ENCODE results near the gene MELK.

Gene MELK

DNA sequence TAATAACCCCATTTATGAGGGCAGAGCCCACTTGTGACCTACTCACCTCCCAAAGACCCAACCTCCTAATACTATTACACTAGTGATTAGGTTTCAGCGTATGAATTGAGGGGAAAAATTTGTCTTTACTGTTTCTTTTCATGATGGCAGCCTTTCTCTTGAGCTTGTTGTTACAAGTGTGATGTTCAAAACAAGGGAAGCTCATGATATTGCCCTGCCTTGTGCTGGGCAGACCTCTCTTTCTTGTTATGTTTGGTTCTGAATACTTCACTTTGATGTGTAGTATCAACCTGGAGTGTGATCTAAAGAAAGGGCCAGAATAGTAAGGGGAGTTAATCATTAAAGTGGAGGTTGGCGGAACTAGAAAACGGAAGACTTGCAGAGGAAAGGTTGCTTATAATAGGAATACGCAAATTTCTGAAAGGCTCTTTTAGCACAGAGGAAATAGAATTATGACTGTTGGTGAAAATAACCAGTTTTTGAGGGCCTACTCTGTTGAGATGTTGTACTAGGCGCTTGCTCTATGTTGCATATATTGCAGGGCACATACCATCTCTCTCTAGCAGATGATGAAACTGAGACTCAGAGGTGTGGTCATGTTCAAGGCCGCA, 68.2 kb downstream of the MELK start:
- H3K4me3 ChIP-seq (ENCODE audit: low read depth, low read length), result no peak overlapping the region

GRCh38 chr9:36642817-36643216, 70.1 kb downstream of the MELK start:
- H3K4me3 ChIP-seq (ENCODE audit: low read depth, low read length), result no peak overlapping the region
- no peak for TF ChIP-seq CTCF (IDR thresholded peaks at IDR 0.05; ENCODE audit: borderline replicate concordance, insufficient read depth, low read depth, low read length)

More for the DNA sequence above, 68.2 kb downstream of the MELK start:
- TF ChIP-seq CTCF (IDR thresholded peaks at IDR 0.05; ENCODE audit: borderline replicate concordance, insufficient read depth, low read depth, low read length), result no peak

DNA sequence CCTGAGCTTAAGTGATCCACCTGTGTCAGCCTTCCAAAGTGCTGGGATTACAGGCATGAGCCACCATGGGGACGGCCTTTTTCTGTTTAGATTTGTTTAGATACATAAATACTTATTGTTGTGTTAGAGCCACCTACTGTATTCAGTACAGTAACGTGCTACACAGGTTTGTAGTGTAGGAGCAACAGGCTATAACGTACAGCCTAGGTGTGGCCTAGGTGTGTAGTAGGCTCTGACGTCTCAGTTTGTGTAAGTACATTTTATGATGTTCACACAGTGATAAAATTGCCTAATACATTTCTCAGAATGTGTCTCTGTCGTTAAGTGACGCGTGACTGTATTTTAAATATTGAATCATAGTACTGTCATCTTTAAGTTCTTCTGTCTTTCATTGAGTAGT, 84.1 kb downstream of the MELK start:
- TF ChIP-seq CTCF (IDR thresholded peaks at IDR 0.05; ENCODE audit: borderline replicate concordance, insufficient read depth, low read depth, low read length), result no peak
- no peak overlapping the region for H3K4me3 ChIP-seq (ENCODE audit: low read depth, low read length)

- no peak for TF ChIP-seq CTCF (IDR thresholded peaks at IDR 0.05; ENCODE audit: borderline replicate concordance, insufficient read depth, low read depth, low read length)
Measured at GRCh38 chr9:36659500-36659899, 86.8 kb downstream of the MELK start.

DNA sequence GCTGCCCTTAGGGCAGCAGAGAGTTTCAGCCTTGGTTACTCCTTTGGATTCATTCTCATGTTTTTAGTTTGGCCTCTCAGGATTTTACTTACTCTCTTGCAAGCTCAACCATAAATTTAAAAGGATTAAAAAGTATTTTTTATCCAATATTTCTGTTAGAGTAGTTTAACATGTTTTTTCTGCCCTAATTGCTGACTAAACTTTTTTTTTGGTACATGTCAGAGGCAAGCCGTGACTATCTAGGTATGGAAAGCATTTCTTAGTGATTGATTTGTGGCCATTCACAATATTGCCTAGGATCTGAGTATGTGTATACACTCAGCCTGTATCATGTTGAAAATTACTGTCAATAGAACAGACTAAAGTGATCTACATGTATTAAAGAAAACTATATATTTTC, 92.1 kb downstream of the MELK start:
- H3K4me3 ChIP-seq (ENCODE audit: low read depth, low read length), result no peak overlapping the region
- no peak for TF ChIP-seq CTCF (IDR thresholded peaks at IDR 0.05; ENCODE audit: borderline replicate concordance, insufficient read depth, low read depth, low read length)

More at GRCh38 chr9:36659500-36659899, 86.8 kb downstream of the MELK start:
- H3K4me3 ChIP-seq (ENCODE audit: low read depth, low read length), result no peak overlapping the region

- H3K4me3 ChIP-seq (ENCODE audit: low read depth, low read length), result no peak overlapping the region
- no peak for TF ChIP-seq CTCF (IDR thresholded peaks at IDR 0.05; ENCODE audit: borderline replicate concordance, insufficient read depth, low read depth, low read length)
Measured at GRCh38 chr9:36665387-36665786, 92.7 kb downstream of the MELK start.

- H3K4me3 ChIP-seq (ENCODE audit: low read depth, low read length), result no peak overlapping the region
Measured at GRCh38 chr9:36665921-36666431, 93.3 kb downstream of the MELK start.

More at GRCh38 chr9:36665921-36666431, 93.3 kb downstream of the MELK start:
- no peak for TF ChIP-seq CTCF (IDR thresholded peaks at IDR 0.05; ENCODE audit: borderline replicate concordance, insufficient read depth, low read depth, low read length)

Data from GM12875 (cell line).